DOHH2 (cell line): Measurements from ENCODE around the gene UTP18.

Source experiments
- H3F3A ChIP-seq: fragments of 200-600 bp; sonication (generic), shearing (Covaris generic); 2 replicates; pipeline ENCODE4 v1.6.0; 2016; ENCODE audit warnings: antibody characterized with exemption, mild to moderate bottlenecking; ENCODE audit not compliant: control insufficient read depth, insufficient read depth
- H3K27ac ChIP-seq: fragments of 200-600 bp; sonication (generic); 2 replicates; pipeline ENCODE4 v1.5.1; 2014; ENCODE audit warnings: low read depth, mild to moderate bottlenecking, low read length, moderate library complexity
- H3K27me3 ChIP-seq: fragments of 200-600 bp; sonication (generic); 2 replicates; pipeline ENCODE4 v1.6.1; 2014; ENCODE audit warnings: mild to moderate bottlenecking, low read length, mixed read lengths; ENCODE audit not compliant: control insufficient read depth
- H3K36me3 ChIP-seq: fragments of 200-600 bp; sonication (generic); 2 replicates; pipeline ENCODE4 v1.6.1; 2014; ENCODE audit warnings: mild to moderate bottlenecking, low read length, moderate library complexity, mixed read lengths; ENCODE audit not compliant: control insufficient read depth
- H3K4me1 ChIP-seq: fragments of 200-600 bp; sonication (generic); 2 replicates; pipeline ENCODE4 v1.6.1; 2014; ENCODE audit warnings: mild to moderate bottlenecking, low read length, mixed read lengths; ENCODE audit not compliant: control insufficient read depth
- H3K4me2 ChIP-seq: fragments of 200-600 bp; sonication (generic); 2 replicates; pipeline ENCODE4 v1.6.0; 2014; ENCODE audit warnings: mild to moderate bottlenecking, low read length, moderate library complexity
- H3K4me3 ChIP-seq: fragments of 200-600 bp; sonication (generic); 2 replicates; pipeline ENCODE4 v1.5.1; 2014; ENCODE audit warnings: mild to moderate bottlenecking, low read length, mixed read lengths
- H3K79me2 ChIP-seq: fragments of 200-600 bp; sonication (generic); 2 replicates; pipeline ENCODE4 v1.6.1; 2014; ENCODE audit warnings: mild to moderate bottlenecking, low read length, mixed read lengths; ENCODE audit not compliant: control insufficient read depth
- H3K9me2 ChIP-seq: fragments of 200-600 bp; sonication (generic); replicated peaks from 2 replicates; pipeline ENCODE4 v1.6.1; 2014; ENCODE audit warnings: mild to moderate bottlenecking, low read length, mixed read lengths; ENCODE audit not compliant: control insufficient read depth
- H3K9me3 ChIP-seq: fragments of 200-600 bp; sonication (generic); 2 replicates; pipeline ENCODE4 v1.6.1; 2014; ENCODE audit warnings: antibody characterized with exemption, low read length, mixed read lengths; ENCODE audit not compliant: control insufficient read depth, insufficient read depth
- H4K20me1 ChIP-seq: fragments of 200-600 bp; sonication (generic); 2 replicates; pipeline ENCODE4 v1.6.0; 2014; ENCODE audit warnings: low read depth, mild to moderate bottlenecking, antibody characterized with exemption, low read length, moderate library complexity; ENCODE audit not compliant: control insufficient read depth, insufficient read depth
- CTCF ChIP-seq: fragments of 200-600 bp; sonication (generic); IDR thresholded peaks from one replicate; pipeline ENCODE4 v1.5.1; 2014; ENCODE audit warnings: antibody characterized with exemption, mild to moderate bottlenecking, low read depth, low read length; ENCODE audit not compliant: poor library complexity, severe bottlenecking
- EZH2phosphoT487 ChIP-seq: fragments of 200-600 bp; sonication (generic); IDR thresholded peaks from 2 replicates; pipeline ENCODE4 v1.6.1; 2017; ENCODE audit warnings: borderline replicate concordance, mild to moderate bottlenecking, antibody characterized with exemption, low read length, moderate library complexity, mixed read lengths

UTP18 gene

DNA sequence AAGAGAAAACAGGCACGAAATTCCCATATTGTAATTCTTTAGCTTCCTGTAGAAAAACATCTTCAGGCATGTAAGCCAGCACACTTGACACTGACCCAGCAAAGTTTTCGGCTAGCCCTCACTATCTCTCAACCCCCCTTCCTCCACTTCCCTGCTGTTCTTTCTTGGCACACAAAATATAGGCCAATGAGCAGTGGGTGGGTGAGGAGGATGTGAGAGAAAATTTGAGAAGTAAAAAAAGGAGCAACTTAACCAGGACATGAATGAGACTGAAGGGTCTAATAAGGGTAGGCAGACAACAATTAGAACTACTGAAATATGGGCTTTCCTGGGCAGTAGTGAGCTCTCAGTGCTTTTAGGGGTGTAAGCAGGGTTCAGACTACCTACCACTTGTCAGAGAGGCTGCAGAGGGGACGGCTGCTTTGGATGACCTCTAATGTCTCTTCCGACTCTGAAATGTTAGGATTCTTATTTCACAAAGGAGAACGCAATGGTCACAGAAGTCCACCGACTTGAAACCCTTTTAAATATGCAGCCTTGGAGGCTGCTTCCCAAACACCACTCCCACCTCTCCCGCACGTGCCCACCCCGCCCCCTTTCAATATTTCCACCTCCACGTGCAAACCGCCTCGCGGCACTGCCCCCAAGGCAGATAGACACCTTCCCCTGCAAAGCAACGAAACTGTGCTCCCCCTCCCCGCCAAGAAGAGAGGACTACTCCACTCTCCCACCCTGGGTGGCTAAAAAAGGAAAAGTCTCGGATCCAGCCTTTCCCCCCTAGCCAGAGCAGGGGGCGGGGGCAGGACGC lies 1.4 kb upstream of the UTP18 start:
- peak overlapping the region; percentile 77 for H3K4me2 ChIP-seq
- no peaks in the 10 kb centered on the region for H3K9me3 ChIP-seq
- H3K4me3 ChIP-seq = peak overlapping the region; percentile 89
- H3K9me2 ChIP-seq = no peaks in the 10 kb centered on the region
- H3K27ac ChIP-seq = peak overlapping the region; percentile 88
- H3F3A ChIP-seq = peaks cover 4% of the 10 kb centered on the region; the same call in 1 of the 2 replicates
- no peaks in the 10 kb centered on the region for H3K27me3 ChIP-seq
- H4K20me1 ChIP-seq = peaks cover 37% of the 10 kb centered on the region
- TF ChIP-seq CTCF (no peak), EZH2phosphoT487 (no peak)
- H3K4me1 ChIP-seq = peaks cover 43% of the 10 kb centered on the region
- peaks cover 85% of the 10 kb centered on the region for H3K36me3 ChIP-seq
- peaks cover 98% of the 10 kb centered on the region for H3K79me2 ChIP-seq

GRCh38 chr17:51259564-51260236 lies 646 bp upstream of the UTP18 start, which contains the start of gene MBTD1:
Gene MBTD1, minus strand, starts transcription at chr17:51260049. Its CDS starts 34,888 bp downstream, at chr17:51225161.
- H3K4me3 ChIP-seq = peak within 1 kb of the TSS; percentile 89
- peaks cover 85% of the 10 kb centered on the region for H3K36me3 ChIP-seq
- peaks cover 4% of the 10 kb centered on the region; the same call in 1 of the 2 replicates for H3F3A ChIP-seq
- no peaks in the 10 kb centered on the region for H3K9me3 ChIP-seq
- peaks cover 43% of the 10 kb centered on the region for H3K4me1 ChIP-seq
- H3K27ac ChIP-seq = peak within 1 kb of the TSS; percentile 88
- peak within 1 kb of the TSS; percentile 77 for H3K4me2 ChIP-seq
- TF ChIP-seq CTCF (no peak), EZH2phosphoT487 (no peak)
- H3K79me2 ChIP-seq = peaks cover 98% of the 10 kb centered on the region
- H4K20me1 ChIP-seq = peaks cover 37% of the 10 kb centered on the region
- no peaks in the 10 kb centered on the region for H3K27me3 ChIP-seq
- H3K9me2 ChIP-seq = no peaks in the 10 kb centered on the region

DNA sequence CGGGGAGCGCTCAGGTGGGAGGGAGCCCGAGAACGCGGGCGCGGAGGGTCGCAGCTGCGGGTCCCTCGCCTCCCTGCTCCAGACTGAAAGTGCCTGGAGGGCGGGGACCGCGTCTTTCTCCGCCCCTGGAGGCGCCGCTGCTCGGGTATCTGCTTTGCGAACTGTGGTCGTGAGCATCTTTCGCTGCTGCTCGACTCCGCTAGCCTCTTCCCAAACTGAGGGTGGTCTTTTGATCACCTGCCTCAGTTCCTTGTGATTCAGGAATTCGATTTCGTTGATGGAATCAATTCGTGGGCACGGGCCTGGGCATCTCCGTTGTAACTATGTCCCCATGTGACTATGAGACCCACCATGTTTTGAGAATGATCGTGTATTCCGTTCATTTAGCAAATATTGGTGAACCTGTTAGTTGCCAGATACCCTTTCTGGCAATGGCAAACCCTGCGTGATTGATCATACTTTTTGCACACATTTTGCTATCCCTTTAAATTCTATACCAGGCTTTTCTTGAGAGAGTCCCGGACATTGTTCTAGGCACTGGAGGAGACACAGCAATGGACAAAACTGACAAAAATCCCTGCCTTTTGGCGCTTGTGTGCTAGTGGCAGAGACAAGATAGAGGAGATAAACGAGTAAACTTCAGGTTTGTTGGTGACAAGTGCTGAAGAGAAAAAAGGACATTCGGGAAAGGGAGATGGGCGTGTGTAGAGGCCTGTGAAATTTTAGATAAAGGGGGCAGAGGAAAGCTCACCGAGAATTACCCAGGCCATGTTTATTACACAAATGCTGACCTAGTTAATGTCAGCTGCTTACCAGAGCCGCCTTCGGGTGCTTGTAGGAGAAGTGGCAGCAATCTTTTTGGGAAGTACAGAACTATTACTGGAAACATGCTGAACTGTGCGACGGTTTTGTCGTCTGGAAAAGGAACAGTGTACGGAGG lies 948 bp downstream of the UTP18 start:
- Histone ChIP-seq H3K4me1 (peaks cover 43% of the 10 kb centered on the region), H3K27ac (peak overlapping the region; percentile 88)

More for the DNA sequence above, 948 bp downstream of the UTP18 start:
- Histone ChIP-seq H3K27me3 (no peaks in the 10 kb centered on the region), H3K79me2 (peaks cover 97% of the 10 kb centered on the region), H3K9me2 (no peaks in the 10 kb centered on the region), H3K4me2 (peak overlapping the region; percentile 77), H3K4me3 (peak overlapping the region; percentile 89), H3K9me3 (no peaks in the 10 kb centered on the region), H3F3A (peaks cover 4% of the 10 kb centered on the region; the same call in 1 of the 2 replicates), H4K20me1 (peaks cover 37% of the 10 kb centered on the region), H3K36me3 (peaks cover 85% of the 10 kb centered on the region)
- TF ChIP-seq EZH2phosphoT487 (no peak), CTCF (no peak)
